HUES6 (cell line): ENCODE results near the gene SUOX.
"Not testable (repeated sequence)": the region's sequence is repeated elsewhere in the genome, so short reads cannot be mapped to it uniquely, and the experiment has no call there.

Experiments
- H3K27ac ChIP-seq: 2 replicates; pipeline ENCODE4 v1.7.0; 2013; ENCODE audit warnings: low read depth, mild to moderate bottlenecking, low read length, inconsistent platforms
- H3K27me3 ChIP-seq: 2 replicates; pipeline ENCODE4 v1.6.1; 2013; ENCODE audit warnings: low read length; ENCODE audit not compliant: control insufficient read depth, insufficient read depth
- H3K36me3 ChIP-seq: 2 replicates; pipeline ENCODE4 v1.6.1; 2013; ENCODE audit warnings: low read length; ENCODE audit not compliant: control insufficient read depth, insufficient read depth
- H3K4me1 ChIP-seq: 2 replicates; pipeline ENCODE4 v1.6.1; 2013; ENCODE audit warnings: low read length; ENCODE audit not compliant: control insufficient read depth, insufficient read depth
- H3K4me3 ChIP-seq: 2 replicates; pipeline ENCODE4 v1.5.1; 2013; ENCODE audit warnings: low read depth, low read length
- H3K9ac ChIP-seq: one replicate; pipeline ENCODE4 v1.6.1; 2013; ENCODE audit warnings: mild to moderate bottlenecking, low read length
- H3K9me3 ChIP-seq: 2 replicates; pipeline ENCODE4 v1.6.1; 2013; ENCODE audit warnings: low read depth, low read length; ENCODE audit not compliant: control insufficient read depth, insufficient read depth

The SUOX gene

GRCh38 chr12:55984861-55985260 lies 12.2 kb upstream of the SUOX start:
- no peaks in the 10 kb centered on the region for H3K27me3 ChIP-seq
- H3K4me3 ChIP-seq = no peak overlapping the region
- peaks cover 69% of the 10 kb centered on the region for H3K36me3 ChIP-seq
- H3K27ac ChIP-seq = no peak overlapping the region
- H3K4me1 ChIP-seq = no peaks in the 10 kb centered on the region; the same call in 1 of the 2 replicates
- H3K9ac ChIP-seq = no peak overlapping the region
- no peaks in the 10 kb centered on the region for H3K9me3 ChIP-seq

GRCh38 chr12:55985341-55985740 lies 11.7 kb upstream of the SUOX start:
- peaks cover 70% of the 10 kb centered on the region for H3K36me3 ChIP-seq
- H3K27me3 ChIP-seq = no peaks in the 10 kb centered on the region
- no peak overlapping the region for H3K27ac ChIP-seq
- H3K9me3 ChIP-seq = no peaks in the 10 kb centered on the region
- no peak overlapping the region for H3K4me3 ChIP-seq
- H3K9ac ChIP-seq = no peak overlapping the region
- H3K4me1 ChIP-seq = no peaks in the 10 kb centered on the region; the same call in 1 of the 2 replicates

GRCh38 chr12:55985976-55986375 lies 11.1 kb upstream of the SUOX start:
- not testable (repeated sequence) for H3K9me3 ChIP-seq, H3K9ac ChIP-seq, H3K4me1 ChIP-seq, H3K4me3 ChIP-seq, H3K27ac ChIP-seq, H3K27me3 ChIP-seq
- peaks cover 73% of the 10 kb centered on the region for H3K36me3 ChIP-seq

- no peak overlapping the region for H3K9ac ChIP-seq
- no peak overlapping the region for H3K27ac ChIP-seq
- no peak overlapping the region for H3K4me3 ChIP-seq
- H3K36me3 ChIP-seq = peaks cover 85% of the 10 kb centered on the region
- H3K9me3 ChIP-seq = no peaks in the 10 kb centered on the region
- no peaks in the 10 kb centered on the region for H3K4me1 ChIP-seq
- no peaks in the 10 kb centered on the region for H3K27me3 ChIP-seq
These were observed 6.0 kb upstream of the SUOX start for GRCh38 chr12:55991110-55991509.

- Histone ChIP-seq H3K9ac (no peak overlapping the region), H3K4me3 (no peak overlapping the region), H3K9me3 (no peaks in the 10 kb centered on the region), H3K4me1 (peaks cover 4% of the 10 kb centered on the region; the same call in 1 of the 2 replicates), H3K36me3 (peaks cover 65% of the 10 kb centered on the region), H3K27me3 (no peaks in the 10 kb centered on the region), H3K27ac (no peak overlapping the region)
These were observed 3.7 kb upstream of the SUOX start for GRCh38 chr12:55993230-55993853.

GRCh38 chr12:55995366-55995765 lies 1.7 kb upstream of the SUOX start:
- Histone ChIP-seq H3K27ac (no peak overlapping the region), H3K36me3 (peaks cover 47% of the 10 kb centered on the region), H3K27me3 (no peaks in the 10 kb centered on the region), H3K4me1 (peaks cover 4% of the 10 kb centered on the region; the same call in 1 of the 2 replicates), H3K9me3 (no peaks in the 10 kb centered on the region), H3K4me3 (no peak overlapping the region), H3K9ac (no peak overlapping the region)

- peak overlapping the region; percentile 94 for H3K4me3 ChIP-seq
These were observed 818 bp upstream of the SUOX start for GRCh38 chr12:55996201-55996714.

GRCh38 chr12:55997535-55997859 lies 421 bp downstream of the SUOX start:
- H3K27ac ChIP-seq = no peak overlapping the region
- peaks cover 34% of the 10 kb centered on the region for H3K36me3 ChIP-seq
- peak overlapping the region; percentile 89 for H3K9ac ChIP-seq
- H3K27me3 ChIP-seq = no peaks in the 10 kb centered on the region
- H3K9me3 ChIP-seq = no peaks in the 10 kb centered on the region
- peaks cover 4% of the 10 kb centered on the region; the same call in 1 of the 2 replicates for H3K4me1 ChIP-seq
- peak overlapping the region; percentile 94 for H3K4me3 ChIP-seq

More at GRCh38 chr12:55996201-55996714, 818 bp upstream of the SUOX start:
- peaks cover 38% of the 10 kb centered on the region for H3K36me3 ChIP-seq
- H3K9ac ChIP-seq = no peak overlapping the region
- H3K27ac ChIP-seq = no peak overlapping the region
- no peaks in the 10 kb centered on the region for H3K9me3 ChIP-seq
- peaks cover 4% of the 10 kb centered on the region; the same call in 1 of the 2 replicates for H3K4me1 ChIP-seq
- H3K27me3 ChIP-seq = no peaks in the 10 kb centered on the region

- peaks cover 35% of the 10 kb centered on the region for H3K36me3 ChIP-seq
- not testable (repeated sequence) for H3K9ac ChIP-seq, H3K27ac ChIP-seq, H3K4me3 ChIP-seq, H3K27me3 ChIP-seq, H3K9me3 ChIP-seq, H3K4me1 ChIP-seq
These were observed 2.4 kb downstream of the SUOX start for GRCh38 chr12:55999522-55999921.

GRCh38 chr12:55999999-56000540 lies 3.0 kb downstream of the SUOX start:
- not testable (repeated sequence) for H3K9me3 ChIP-seq, H3K27ac ChIP-seq, H3K27me3 ChIP-seq, H3K9ac ChIP-seq, H3K4me1 ChIP-seq, H3K4me3 ChIP-seq
- peaks cover 36% of the 10 kb centered on the region for H3K36me3 ChIP-seq

GRCh38 chr12:56001487-56002100 lies 4.5 kb downstream of the SUOX start:
- peaks cover 4% of the 10 kb centered on the region; the same call in 1 of the 2 replicates for H3K4me1 ChIP-seq
- H3K9ac ChIP-seq = no peak overlapping the region
- H3K36me3 ChIP-seq = peaks cover 31% of the 10 kb centered on the region
- H3K4me3 ChIP-seq = no peak overlapping the region
- no peak overlapping the region for H3K27ac ChIP-seq
- no peaks in the 10 kb centered on the region for H3K9me3 ChIP-seq
- H3K27me3 ChIP-seq = no peaks in the 10 kb centered on the region
